Heart right ventricle (tissue), 16 donors: ENCODE results near the gene ZSWIM5. TPM values are rescaled to one million over a fixed set of nuclear protein-coding genes. Genes with fewer than 3 reads are reported as not detected.
"Not testable (repeated sequence)": the region's sequence is repeated elsewhere in the genome, so short reads cannot be mapped to it uniquely, and the experiment has no call there.

Experiments
- ATAC-seq, 8 donors: fragments of 200-7000 bp; cut with Tn5 transposase; one replicate each; pipeline ENCODE4 v1.9.1; 2020; ENCODE audit warnings: mild to moderate bottlenecking in 8 of 8, moderate library complexity in 8 of 8, moderate number of reproducible peaks in 1 of 8
- DNase-seq, 2 donors: peaks; one replicate each; pipeline ENCODE4 v3.0.0-alpha.2; 2020
- H3K27ac ChIP-seq, 10 donors: fragments of 200-600 bp; sonication (generic) in 2 of 10; one replicate each; pipeline versions ENCODE4 v1.5.0 to v1.8.0; 2020 to 2022; ENCODE audit warnings: mild to moderate bottlenecking in 3 of 10
- H3K27me3 ChIP-seq, 7 donors: fragments of 200-600 bp; one replicate each; pipeline ENCODE4 v1.8.0; 2021 to 2022; ENCODE audit warnings: mild to moderate bottlenecking in 2 of 7
- H3K36me3 ChIP-seq, 9 donors: fragments of 200-600 bp; sonication (generic) in 1 of 9; one replicate each; pipeline versions ENCODE4 v1.5.0 to v1.8.0; 2020 to 2022; ENCODE audit warnings: mild to moderate bottlenecking in 2 of 9
- H3K4me1 ChIP-seq, 9 donors: fragments of 200-600 bp; sonication (generic) in 1 of 9; one replicate each; pipeline versions ENCODE4 v1.5.0 to v1.8.0; 2020 to 2022; ENCODE audit warnings: mild to moderate bottlenecking in 4 of 9
- H3K4me3 ChIP-seq, 10 donors: fragments of 200-600 bp; sonication (generic) in 2 of 10; one replicate each; pipeline versions ENCODE4 v1.5.0 to v1.8.0; 2020 to 2022; ENCODE audit warnings: mild to moderate bottlenecking in 7 of 10, moderate library complexity in 2 of 10
- H3K9me3 ChIP-seq, 11 donors: fragments of 200-600 bp in 10 of 11; sonication (generic) in 2 of 11; one replicate each; pipeline versions ENCODE4 v1.5.0 to v1.8.0; 2013 to 2022; ENCODE audit warnings: mild to moderate bottlenecking in 2 of 11, control low read depth in 1 of 11, moderate library complexity in 1 of 11
- CTCF ChIP-seq, 9 donors: fragments of 200-600 bp; sonication (generic) in 2 of 9; IDR thresholded peaks; one replicate each; pipeline versions ENCODE4 v1.5.0 to v1.8.0; 2021 to 2022; ENCODE audit warnings: antibody characterized with exemption in 9 of 9, mild to moderate bottlenecking in 5 of 9, moderate library complexity in 1 of 9
- WGBS, 2 donors: extraction: QIAGEN DNeasy Blood & Tissue Kit; methylation state at CpG; one replicate each; pipeline ENCODE4 v1.1.7; 2013; ENCODE audit warnings: inconsistent platforms in 1 of 2; 5-methylcytosine and 5-hydroxymethylcytosine counted together
- intact Hi-C, 10 donors: fragments of 100-400 bp; cut with DNase I; formaldehyde crosslinking; loops; one replicate each; pipeline versions ENCODE4 v1.11.1 to v1.14.2; 2022
- polyA plus RNA-seq, 2 donors: library from polyadenylated mRNA; stranded (reverse); fragments of 200-250 nt; gene quantifications; one replicate each; pipeline ENCODE4 v1.2.3, GENCODE V29; 2013
- total RNA-seq, 10 donors: library from RNA; stranded (reverse); fragmentation: NEBNext Ultra II Directional in 3 of 10; extraction: Animal tissue kit (Norgen Biotek cat#: 25700) in 3 of 10; gene quantifications; one replicate each; pipeline versions ENCODE4 v1.2.1 to v1.2.4, GENCODE V29; 2021 to 2023
- donor health status: Arrhythmogenic right ventricular cardiomyopathy.
- donor health status: ischemic (EF 13 %, LVEDD 7.1; RV severe dilation, severe dysfunction).
- donor health status: healthy with polysubstance abuse.
- donor health status: DM: no; HTN: yes; CAD: no.
- donor health status: DM: no; HTN: no; CAD: no.
- donor health status: ischemic (EF 25% LVEDD 6.9; RV normal size, moderate dysfunction).
- donor health status: ischemic (EF 25% LVEDD 5.7; RV mildly dilated, moderate dysfunction).
- donor health status: healthy.
- donor health status: DM: yes; HTN: yes; CAD: no.
- donor health status: Ischemic cardiomyopathy.
- donor health status: ischemic (EF 35%, LVEDD 5.7; RV mildly dilated, moderate dysfunction).
- donor health status: nonischemic (EF 11% LVEDD 7.7; RV severe dilation, severe dysfunction).
- donor health status: DM: yes; HTN: yes; CAD: no.
- donor health status: PGD.
- donor health status: ischemic (EF 29% LVEDD 5.4; RV normal size, mild dysfunction).
- donor health status: nonischemic (EF 23%, LVEDD 6.1; RV moderate dilation, normal function).

The ZSWIM5 gene
- total and polyA plus RNA-seq, 12 donors, result 0.22 to 1.7 (median 0.77) TPM

- ATAC-seq, result no peak
- DNase-seq, result no peak
- H3K27me3 ChIP-seq, result no peaks in the 10 kb centered on the region
- peaks cover 0 to 11% (median 0%) of the 10 kb centered on the region in 11 donors for H3K9me3 ChIP-seq
- TF ChIP-seq CTCF (IDR thresholded peaks at IDR 0.05), result no peak
- no peak overlapping the region for H3K4me3 ChIP-seq
- intact Hi-C loops, result no loop called here
- H3K27ac ChIP-seq, result no peak overlapping the region
- no peaks in the 10 kb centered on the region for H3K4me1 ChIP-seq
- H3K36me3 ChIP-seq, result no peaks in the 10 kb centered on the region
Measured at GRCh38 chr1:45079533-45079932, 126.9 kb downstream of the ZSWIM5 start.

DNA sequence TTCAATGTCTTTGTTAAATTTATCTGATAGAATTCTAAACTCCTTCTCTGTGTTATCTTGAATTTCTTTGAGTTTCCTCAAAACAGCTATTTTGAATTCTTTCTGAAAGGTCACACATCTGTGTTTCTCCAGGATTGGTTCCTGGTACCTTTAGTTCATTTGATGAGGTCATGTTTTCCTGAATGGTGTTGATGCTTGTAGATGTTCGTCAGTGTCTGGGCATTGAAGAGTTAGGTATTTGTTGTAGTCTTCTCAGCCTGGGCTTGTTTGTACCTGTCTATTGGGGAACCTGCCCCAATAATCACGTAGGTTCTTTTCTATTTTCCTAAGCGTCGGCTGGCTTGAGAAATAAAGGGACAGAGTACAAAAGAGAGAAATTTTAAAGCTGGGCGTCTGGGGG, 129.4 kb downstream of the ZSWIM5 start:
- DNase-seq, ATAC-seq, H3K4me1 ChIP-seq, H3K27me3 ChIP-seq, intact Hi-C loops, H3K4me3 ChIP-seq, H3K27ac ChIP-seq, H3K36me3 ChIP-seq: not testable (repeated sequence)
- peaks cover 0 to 26% (median 0%) of the 10 kb centered on the region in 11 donors for H3K9me3 ChIP-seq
- WGBS, 2 donors, result 91 to 93% methylated on average over 5 of the region's 5 CpGs

- Histone ChIP-seq H3K4me3 (no peak overlapping the region), H3K9me3 (peaks cover 0 to 33% (median 0%) of the 10 kb centered on the region in 11 donors), H3K4me1 (no peaks in the 10 kb centered on the region), H3K27ac (no peak overlapping the region), H3K36me3 (no peaks in the 10 kb centered on the region), H3K27me3 (no peaks in the 10 kb centered on the region)
- intact Hi-C loops, result no loop called here
- no peak for TF ChIP-seq CTCF (IDR thresholded peaks at IDR 0.05)
- WGBS, 2 donors, result 67 to 69% methylated on average over 2 of the region's 2 CpGs
- DNase-seq (no peak), ATAC-seq (no peak)
Measured at GRCh38 chr1:45071567-45071966, 134.8 kb downstream of the ZSWIM5 start.

GRCh38 chr1:45067806-45068205, 138.6 kb downstream of the ZSWIM5 start:
- H3K36me3 ChIP-seq, result no peaks in the 10 kb centered on the region
- H3K9me3 ChIP-seq, result peaks cover 0 to 22% (median 0%) of the 10 kb centered on the region in 11 donors
- no peaks in the 10 kb centered on the region for H3K27me3 ChIP-seq
- no peaks in the 10 kb centered on the region for H3K4me1 ChIP-seq
- intact Hi-C loops, result no loop called here
- no peak for TF ChIP-seq CTCF (IDR thresholded peaks at IDR 0.05)
- no peak overlapping the region for H3K27ac ChIP-seq
- DNase-seq (no peak), ATAC-seq (no peak)
- WGBS, 2 donors, result 68 to 87% methylated on average over 2 of the region's 2 CpGs
- H3K4me3 ChIP-seq, result no peak overlapping the region

GRCh38 chr1:45065083-45065482, 141.3 kb downstream of the ZSWIM5 start:
- ATAC-seq (no peak), DNase-seq (no peak)
- Histone ChIP-seq H3K27ac (no peak overlapping the region), H3K9me3 (peaks cover 0 to 8% (median 0%) of the 10 kb centered on the region in 11 donors), H3K4me3 (no peak overlapping the region), H3K27me3 (no peaks in the 10 kb centered on the region), H3K4me1 (no peaks in the 10 kb centered on the region), H3K36me3 (no peaks in the 10 kb centered on the region)
- no peak for TF ChIP-seq CTCF (IDR thresholded peaks at IDR 0.05)
- WGBS, 2 donors, result 71 to 73% methylated on average over 2 of the region's 2 CpGs
- intact Hi-C loops, result no loop called here

- WGBS, 2 donors, result 91% methylated on average over 4 of the region's 4 CpGs
- DNase-seq, H3K27me3 ChIP-seq, H3K4me1 ChIP-seq, H3K27ac ChIP-seq, H3K9me3 ChIP-seq, ATAC-seq, H3K4me3 ChIP-seq, intact Hi-C loops: not testable (repeated sequence)
- peaks cover 0 to 20% (median 0%) of the 10 kb centered on the region in 9 donors for H3K36me3 ChIP-seq
Measured at GRCh38 chr1:45062463-45062862, 143.9 kb downstream of the ZSWIM5 start.
